Measurements from ENCODE around the gene TRAPPC3L.
"Not testable (repeated sequence)": the region's sequence is repeated elsewhere in the genome, so short reads cannot be mapped to it uniquely, and the experiment has no call there.

The TRAPPC3L gene

GRCh38 chr6:116497113-116497676 lies 48.3 kb downstream of the TRAPPC3L start:
- Histone ChIP-seq H3K79me2 (ENCODE audit: control insufficient read depth, low read length) (no peaks in the 10 kb centered on the region), H3F3A (ENCODE audit: control insufficient read depth, insufficient read depth) (no peaks in the 10 kb centered on the region), H3K9me2 (replicated peaks; ENCODE audit: control insufficient read depth, low read length) (no peaks in the 10 kb centered on the region), H3K4me3 (ENCODE audit: low read length) (no peak overlapping the region), H3K4me1 (ENCODE audit: control insufficient read depth, low read length) (no peaks in the 10 kb centered on the region), H3K36me3 (ENCODE audit: control insufficient read depth, low read length) (no peaks in the 10 kb centered on the region), H3K9me3 (ENCODE audit: control insufficient read depth, insufficient read depth, low read length) (no peaks in the 10 kb centered on the region), H4K20me1 (ENCODE audit: control insufficient read depth, insufficient read depth, low read depth, low read length) (no peaks in the 10 kb centered on the region), H3K4me2 (ENCODE audit: low read length) (no peak overlapping the region), H3K27me3 (ENCODE audit: control insufficient read depth, low read length) (peaks cover 5% of the 10 kb centered on the region), H3K27ac (ENCODE audit: low read depth, low read length) (no peak overlapping the region)
- TF ChIP-seq EZH2phosphoT487 (IDR thresholded peaks at IDR 0.05; ENCODE audit: borderline replicate concordance, low read length) (no peak), CTCF (IDR thresholded peaks at IDR 0.05; ENCODE audit: low read depth, low read length, poor library complexity, severe bottlenecking) (no peak)

GRCh38 chr6:116495161-116495560 lies 50.3 kb downstream of the TRAPPC3L start:
- not testable (repeated sequence) for H3K27ac ChIP-seq (ENCODE audit: low read depth, low read length); H3K27me3 ChIP-seq (ENCODE audit: control insufficient read depth, low read length); H4K20me1 ChIP-seq (ENCODE audit: control insufficient read depth, insufficient read depth, low read depth, low read length); H3F3A ChIP-seq (ENCODE audit: control insufficient read depth, insufficient read depth); H3K36me3 ChIP-seq (ENCODE audit: control insufficient read depth, low read length); H3K9me2 ChIP-seq (replicated peaks; ENCODE audit: control insufficient read depth, low read length); H3K9me3 ChIP-seq (ENCODE audit: control insufficient read depth, insufficient read depth, low read length); H3K79me2 ChIP-seq (ENCODE audit: control insufficient read depth, low read length); H3K4me2 ChIP-seq (ENCODE audit: low read length); H3K4me1 ChIP-seq (ENCODE audit: control insufficient read depth, low read length); H3K4me3 ChIP-seq (ENCODE audit: low read length)

DNA sequence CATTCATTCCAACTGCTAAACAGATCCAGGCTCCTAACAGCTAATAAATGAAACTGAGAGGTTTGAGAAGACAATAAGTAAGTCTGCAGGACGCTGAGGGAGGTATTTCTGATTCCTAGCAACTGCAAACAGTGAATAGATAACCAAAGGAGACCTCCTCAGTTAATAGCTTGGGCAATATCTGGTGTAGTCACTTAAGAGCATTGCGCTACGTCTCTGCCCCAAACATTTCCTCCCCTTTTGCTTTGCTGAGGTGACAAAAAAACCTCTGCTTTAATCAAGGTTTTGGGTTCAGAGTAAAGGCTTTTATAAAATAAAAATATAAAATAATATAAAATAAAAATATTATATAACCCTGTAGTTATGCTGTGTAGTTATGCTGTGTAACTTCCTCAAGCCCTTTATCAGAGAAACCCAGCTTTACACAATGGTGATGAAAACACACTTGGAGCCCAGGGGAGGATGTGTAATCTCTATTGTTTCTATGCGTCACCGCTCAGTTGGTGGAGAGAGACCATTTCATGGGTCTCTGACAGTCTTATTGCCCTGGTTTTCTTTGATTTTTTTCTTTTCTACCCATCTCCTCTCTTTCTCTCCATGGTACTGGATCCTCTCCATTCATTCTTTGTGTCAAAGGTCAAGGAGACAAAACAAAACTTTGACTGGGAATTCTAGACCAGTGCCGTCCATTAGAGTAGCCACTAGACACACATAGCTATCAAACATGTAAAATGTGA lies 53.0 kb downstream of the TRAPPC3L start:
- peaks cover 3% of the 10 kb centered on the region; the same call in 1 of the 2 replicates for H3K27me3 ChIP-seq (ENCODE audit: control insufficient read depth, low read length)
- H3K79me2 ChIP-seq (ENCODE audit: control insufficient read depth, low read length) = no peaks in the 10 kb centered on the region
- TF ChIP-seq EZH2phosphoT487 (IDR thresholded peaks at IDR 0.05; ENCODE audit: borderline replicate concordance, low read length) (no peak), CTCF (IDR thresholded peaks at IDR 0.05; ENCODE audit: low read depth, low read length, poor library complexity, severe bottlenecking) (no peak)
- no peak overlapping the region for H3K4me2 ChIP-seq (ENCODE audit: low read length)
- no peak overlapping the region for H3K27ac ChIP-seq (ENCODE audit: low read depth, low read length)
- H3K36me3 ChIP-seq (ENCODE audit: control insufficient read depth, low read length) = no peaks in the 10 kb centered on the region
- no peaks in the 10 kb centered on the region for H3K9me2 ChIP-seq (replicated peaks; ENCODE audit: control insufficient read depth, low read length)
- H3K4me3 ChIP-seq (ENCODE audit: low read length) = no peak overlapping the region
- no peaks in the 10 kb centered on the region for H3K9me3 ChIP-seq (ENCODE audit: control insufficient read depth, insufficient read depth, low read length)
- H3F3A ChIP-seq (ENCODE audit: control insufficient read depth, insufficient read depth) = no peaks in the 10 kb centered on the region
- H4K20me1 ChIP-seq (ENCODE audit: control insufficient read depth, insufficient read depth, low read depth, low read length) = no peaks in the 10 kb centered on the region
- H3K4me1 ChIP-seq (ENCODE audit: control insufficient read depth, low read length) = no peaks in the 10 kb centered on the region

- no peaks in the 10 kb centered on the region for H3K9me3 ChIP-seq (ENCODE audit: control insufficient read depth, insufficient read depth, low read length)
- TF ChIP-seq CTCF (IDR thresholded peaks at IDR 0.05; ENCODE audit: low read depth, low read length, poor library complexity, severe bottlenecking) = no peak
- TF ChIP-seq EZH2phosphoT487 (IDR thresholded peaks at IDR 0.05; ENCODE audit: borderline replicate concordance, low read length) = no peak
- no peak overlapping the region for H3K4me3 ChIP-seq (ENCODE audit: low read length)
- no peaks in the 10 kb centered on the region for H4K20me1 ChIP-seq (ENCODE audit: control insufficient read depth, insufficient read depth, low read depth, low read length)
- no peaks in the 10 kb centered on the region for H3K79me2 ChIP-seq (ENCODE audit: control insufficient read depth, low read length)
- H3K4me2 ChIP-seq (ENCODE audit: low read length) = no peak overlapping the region
- H3F3A ChIP-seq (ENCODE audit: control insufficient read depth, insufficient read depth) = no peaks in the 10 kb centered on the region
- H3K27ac ChIP-seq (ENCODE audit: low read depth, low read length) = no peak overlapping the region
- no peaks in the 10 kb centered on the region for H3K36me3 ChIP-seq (ENCODE audit: control insufficient read depth, low read length)
- peaks cover 3% of the 10 kb centered on the region; the same call in 1 of the 2 replicates for H3K27me3 ChIP-seq (ENCODE audit: control insufficient read depth, low read length)
- no peaks in the 10 kb centered on the region for H3K9me2 ChIP-seq (replicated peaks; ENCODE audit: control insufficient read depth, low read length)
- no peaks in the 10 kb centered on the region for H3K4me1 ChIP-seq (ENCODE audit: control insufficient read depth, low read length)
These were observed 53.7 kb downstream of the TRAPPC3L start for GRCh38 chr6:116491610-116492330.

Measured in DOHH2 (cell line).